Prostate gland (tissue), 2 donors: ENCODE results near the gene HSF2.

Experiments used
- POLR2A ChIP-seq: fragments of 450-650 bp; IDR thresholded peaks from one replicate; pipeline ENCODE4 v1.6.1; 2016; ENCODE audit warnings: antibody characterized with exemption, mild to moderate bottlenecking
- POLR2AphosphoS5 ChIP-seq: sonication (generic); formaldehyde crosslinking; IDR thresholded peaks from one replicate; pipeline ENCODE4 v1.6.1; 2017; ENCODE audit warnings: antibody characterized with exemption
- TF ChIP-seq, protein P1 (sequence below), 4 experiments: fragments of 200-600 bp in 2 of 4; fragments of 450-650 bp in 2 of 4; sonication (generic) in 2 of 4; IDR thresholded peaks; 1 replicate in 3 of 4; 2 replicates in 1 of 4; pipeline ENCODE4 v1.5.1; 2016 to 2019; ENCODE audit warnings: antibody characterized with exemption in 4 of 4, mild to moderate bottlenecking in 2 of 4, moderate library complexity in 2 of 4

DNA sequence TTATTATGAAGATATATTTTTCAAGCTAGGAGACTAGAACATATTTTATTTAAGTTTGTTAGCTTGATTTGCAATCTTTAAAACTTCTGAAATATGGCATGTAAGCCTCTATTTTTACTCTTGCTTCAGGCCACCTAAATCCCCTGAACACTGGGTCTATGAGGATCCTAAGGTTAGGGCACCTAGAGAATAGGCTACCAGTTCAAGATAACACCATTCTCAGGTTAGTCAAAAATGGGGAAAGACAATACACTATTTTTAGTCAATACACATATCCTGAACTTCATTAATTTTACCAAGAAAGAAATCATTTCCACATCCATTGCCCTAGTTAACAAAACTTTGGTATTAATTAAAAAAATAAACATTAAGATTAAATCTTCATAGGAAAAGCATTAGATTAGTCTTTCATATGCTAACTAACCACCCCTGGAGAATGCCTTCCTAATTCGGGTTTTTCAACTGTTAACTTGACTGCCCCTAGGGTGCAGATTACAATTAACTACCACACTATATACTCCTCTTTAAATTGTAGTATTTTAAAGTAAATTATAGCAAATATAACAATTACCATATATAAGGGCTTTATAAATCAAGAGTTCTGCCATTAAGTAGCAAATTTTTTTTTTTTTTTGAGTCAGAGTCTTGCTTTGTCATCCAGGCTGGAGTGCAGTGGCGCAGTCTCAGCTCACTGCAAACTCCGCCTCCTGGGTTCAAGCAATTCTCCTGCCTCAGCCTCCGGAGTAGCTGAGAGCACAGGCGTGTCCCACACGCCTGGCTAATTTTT, 6.7 kb upstream of the HSF2 start:
- no peak for TF ChIP-seq POLR2A
- TF ChIP-seq, protein P1, sequence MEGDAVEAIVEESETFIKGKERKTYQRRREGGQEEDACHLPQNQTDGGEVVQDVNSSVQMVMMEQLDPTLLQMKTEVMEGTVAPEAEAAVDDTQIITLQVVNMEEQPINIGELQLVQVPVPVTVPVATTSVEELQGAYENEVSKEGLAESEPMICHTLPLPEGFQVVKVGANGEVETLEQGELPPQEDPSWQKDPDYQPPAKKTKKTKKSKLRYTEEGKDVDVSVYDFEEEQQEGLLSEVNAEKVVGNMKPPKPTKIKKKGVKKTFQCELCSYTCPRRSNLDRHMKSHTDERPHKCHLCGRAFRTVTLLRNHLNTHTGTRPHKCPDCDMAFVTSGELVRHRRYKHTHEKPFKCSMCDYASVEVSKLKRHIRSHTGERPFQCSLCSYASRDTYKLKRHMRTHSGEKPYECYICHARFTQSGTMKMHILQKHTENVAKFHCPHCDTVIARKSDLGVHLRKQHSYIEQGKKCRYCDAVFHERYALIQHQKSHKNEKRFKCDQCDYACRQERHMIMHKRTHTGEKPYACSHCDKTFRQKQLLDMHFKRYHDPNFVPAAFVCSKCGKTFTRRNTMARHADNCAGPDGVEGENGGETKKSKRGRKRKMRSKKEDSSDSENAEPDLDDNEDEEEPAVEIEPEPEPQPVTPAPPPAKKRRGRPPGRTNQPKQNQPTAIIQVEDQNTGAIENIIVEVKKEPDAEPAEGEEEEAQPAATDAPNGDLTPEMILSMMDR (IDR thresholded peaks at IDR 0.05): no peak
- TF ChIP-seq POLR2AphosphoS5: no peak
